GM12872 (cell line): Measurements from ENCODE around the gene GTF2H4.

Source experiments
- TF ChIP-seq, protein P1 (sequence below): IDR thresholded peaks from 3 replicates; pipeline ENCODE4 v1.5.1; 2011; ENCODE audit warnings: low read depth, mild to moderate bottlenecking, low read length, moderate library complexity; ENCODE audit not compliant: insufficient read depth

Gene GTF2H4

DNA sequence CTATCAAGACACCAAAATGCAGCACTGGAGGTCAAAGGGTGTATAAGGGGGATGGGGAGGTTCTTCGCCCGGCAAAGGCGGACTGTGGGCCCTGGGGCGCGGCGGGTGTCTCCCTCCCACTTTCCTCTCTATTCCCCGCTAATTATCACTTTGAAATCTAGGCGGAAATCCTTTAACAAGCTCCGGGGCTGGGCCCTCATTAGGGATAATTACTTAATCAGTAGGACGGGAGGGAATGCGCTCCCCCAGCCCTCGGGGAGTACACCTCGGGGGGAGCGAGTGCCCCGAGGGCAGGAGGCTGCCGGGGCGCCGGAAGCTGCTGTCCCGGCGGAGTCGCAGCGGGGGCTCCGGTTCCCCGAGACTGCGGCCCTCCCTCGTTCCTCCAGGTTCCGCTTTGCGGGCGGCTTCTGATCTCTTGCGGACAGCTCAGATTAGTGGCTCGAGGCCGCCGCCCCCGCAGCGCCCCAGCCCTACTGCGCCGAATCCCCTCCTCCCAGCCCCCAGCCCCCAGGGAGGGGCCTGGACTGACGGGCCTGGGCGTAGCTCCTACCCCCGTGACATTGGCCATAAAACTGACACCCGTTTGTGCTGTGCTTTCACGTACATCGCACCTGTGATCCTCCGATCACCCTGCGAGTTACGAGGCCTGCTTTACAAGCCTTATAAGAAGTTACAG lies 47.5 kb downstream of the GTF2H4 start:
- TF ChIP-seq, protein P1, sequence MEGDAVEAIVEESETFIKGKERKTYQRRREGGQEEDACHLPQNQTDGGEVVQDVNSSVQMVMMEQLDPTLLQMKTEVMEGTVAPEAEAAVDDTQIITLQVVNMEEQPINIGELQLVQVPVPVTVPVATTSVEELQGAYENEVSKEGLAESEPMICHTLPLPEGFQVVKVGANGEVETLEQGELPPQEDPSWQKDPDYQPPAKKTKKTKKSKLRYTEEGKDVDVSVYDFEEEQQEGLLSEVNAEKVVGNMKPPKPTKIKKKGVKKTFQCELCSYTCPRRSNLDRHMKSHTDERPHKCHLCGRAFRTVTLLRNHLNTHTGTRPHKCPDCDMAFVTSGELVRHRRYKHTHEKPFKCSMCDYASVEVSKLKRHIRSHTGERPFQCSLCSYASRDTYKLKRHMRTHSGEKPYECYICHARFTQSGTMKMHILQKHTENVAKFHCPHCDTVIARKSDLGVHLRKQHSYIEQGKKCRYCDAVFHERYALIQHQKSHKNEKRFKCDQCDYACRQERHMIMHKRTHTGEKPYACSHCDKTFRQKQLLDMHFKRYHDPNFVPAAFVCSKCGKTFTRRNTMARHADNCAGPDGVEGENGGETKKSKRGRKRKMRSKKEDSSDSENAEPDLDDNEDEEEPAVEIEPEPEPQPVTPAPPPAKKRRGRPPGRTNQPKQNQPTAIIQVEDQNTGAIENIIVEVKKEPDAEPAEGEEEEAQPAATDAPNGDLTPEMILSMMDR: no peak

DNA sequence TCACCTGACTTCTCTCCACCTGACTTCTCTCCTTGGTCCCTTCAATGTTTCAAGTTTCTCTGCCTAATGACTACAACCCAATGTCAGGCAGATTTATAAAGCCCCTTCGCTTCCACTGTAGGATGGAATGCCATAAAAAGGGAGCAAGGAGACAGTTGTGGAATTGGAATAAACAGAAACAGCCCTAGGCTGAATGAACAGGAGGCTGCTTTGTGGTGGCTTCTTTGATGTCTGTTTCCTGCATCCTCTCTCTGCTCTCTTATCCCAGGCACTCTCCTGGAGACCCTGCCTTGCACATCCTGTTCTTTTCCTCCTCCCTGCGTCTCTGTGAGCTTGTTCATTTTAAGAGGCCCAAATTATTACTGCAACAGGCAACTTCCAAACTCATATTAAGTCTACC lies 49.7 kb downstream of the GTF2H4 start:
- TF ChIP-seq, protein P1: no peak

DNA sequence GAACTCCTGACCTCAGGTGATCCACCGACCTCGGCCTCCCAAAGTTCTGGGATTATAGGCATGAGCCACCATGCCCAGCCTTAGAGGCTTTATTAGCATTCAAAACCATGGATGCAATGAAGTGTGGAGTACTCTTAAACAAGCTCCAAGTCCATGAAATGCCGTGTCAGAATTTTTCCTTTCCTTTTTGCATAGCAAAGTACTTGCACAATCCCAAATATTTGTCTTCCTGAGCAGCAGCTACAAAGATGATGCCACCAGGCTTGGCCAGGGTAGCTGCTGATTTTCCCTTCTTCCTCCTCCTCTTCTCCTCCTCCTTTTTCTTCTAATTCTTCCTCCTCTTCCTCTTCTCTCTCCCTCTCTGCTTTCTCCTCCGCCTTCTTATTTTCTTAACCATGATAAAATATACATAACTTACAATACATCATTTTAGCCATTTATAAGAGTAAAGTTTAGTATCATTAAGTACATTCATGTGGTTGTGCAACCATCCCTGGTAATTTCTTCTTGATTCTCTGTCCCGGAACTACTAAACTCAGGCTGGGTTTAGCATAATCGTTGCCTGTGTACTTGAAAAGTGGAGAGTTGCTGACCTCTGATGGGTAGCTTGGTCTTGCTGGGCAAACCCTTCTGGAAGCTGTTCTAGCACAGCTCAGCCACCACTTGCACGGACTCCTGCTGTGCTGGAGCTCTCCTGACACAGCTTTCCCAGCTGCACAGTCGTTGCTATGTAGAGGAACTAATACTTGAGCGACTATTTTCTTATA lies 53.1 kb downstream of the GTF2H4 start:
- TF ChIP-seq, protein P1: no peak

DNA sequence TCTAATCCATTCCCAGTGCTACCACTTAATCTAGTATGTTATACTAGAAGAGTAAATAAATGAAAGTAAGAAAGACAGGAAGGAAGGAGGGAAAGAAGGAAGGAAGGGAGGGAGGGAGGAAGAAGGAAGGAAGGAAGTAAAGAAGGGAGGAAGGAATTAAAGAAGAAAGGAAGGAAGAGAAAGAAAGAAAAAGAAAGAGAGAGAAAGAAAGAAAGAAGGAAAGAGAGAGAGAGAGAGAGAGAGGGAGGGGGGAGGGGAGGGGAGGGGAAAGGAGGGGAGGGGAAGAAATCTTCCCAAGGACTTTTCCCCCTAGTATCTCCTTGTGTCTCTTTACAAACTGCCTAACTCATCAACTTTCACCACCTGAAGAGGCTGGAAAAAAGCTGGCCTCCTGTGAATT lies 54.7 kb downstream of the GTF2H4 start:
- TF ChIP-seq, protein P1: no peak

DNA sequence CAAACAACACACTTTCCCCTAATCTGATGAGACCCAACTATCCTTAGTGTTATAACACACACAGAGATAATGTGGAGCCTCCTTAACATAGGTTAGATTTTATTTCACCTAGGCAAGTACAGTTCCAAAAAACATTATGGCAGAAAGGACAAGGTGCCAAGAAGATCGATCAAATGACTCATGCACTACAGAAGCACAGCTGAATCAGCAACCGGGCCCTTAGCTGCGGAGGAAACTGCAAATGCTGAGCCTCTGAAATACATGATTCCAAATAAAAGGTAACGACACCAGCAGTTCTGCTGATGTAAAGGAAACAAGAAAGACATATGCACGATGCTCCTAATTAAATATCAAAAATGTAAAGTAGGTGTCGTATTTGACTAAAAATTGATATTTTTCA lies 55.6 kb downstream of the GTF2H4 start:
- TF ChIP-seq, protein P1: no peak
